HG02981 (cell line): ENCODE results near the gene FXYD1.
"Not testable (repeated sequence)": the region's sequence is repeated elsewhere in the genome, so short reads cannot be mapped to it uniquely, and the experiment has no call there.

Experiments
- ATAC-seq: cut with Tn5 transposase; IDR thresholded peaks from one replicate; pipeline ENCODE4 v1.9.1; 2021; ENCODE audit warnings: mild to moderate bottlenecking, moderate library complexity; ENCODE audit not compliant: unreplicated experiment

FXYD1 gene

GRCh38 chr19:35141837-35142605 is 3.4 kb downstream of the FXYD1 start:
- no peak for ATAC-seq

GRCh38 chr19:35142606-35143230 is 4.1 kb downstream of the FXYD1 start:
- ATAC-seq = no peak

- ATAC-seq = no peak
These were observed 4.6 kb downstream of the FXYD1 start, which contains the start of gene FXYD7 for GRCh38 chr19:35143231-35143715. TSS of gene FXYD7 (plus strand) at chr19:35143255. CDS start at chr19:35143334, 79 bp downstream.

GRCh38 chr19:35143818-35144217 is 5.2 kb downstream of the FXYD1 start:
- ATAC-seq = no peak

- no peak for ATAC-seq
These were observed 5.6 kb downstream of the FXYD1 start for GRCh38 chr19:35144259-35144599.

GRCh38 chr19:35144600-35145436 is 6.2 kb downstream of the FXYD1 start:
- ATAC-seq = no peak

GRCh38 chr19:35146746-35147459 is 8.3 kb downstream of the FXYD1 start:
- no peak for ATAC-seq

GRCh38 chr19:35149463-35149862 is 10.8 kb downstream of the FXYD1 start:
- ATAC-seq = no peak

GRCh38 chr19:35150445-35150844 is 11.8 kb downstream of the FXYD1 start:
- ATAC-seq = no peak

- no peak for ATAC-seq
These were observed 12.8 kb downstream of the FXYD1 start for GRCh38 chr19:35151273-35152065.

GRCh38 chr19:35153129-35153522 is 14.5 kb downstream of the FXYD1 start:
- not testable (repeated sequence) for ATAC-seq

- ATAC-seq = no peak
These were observed 15.3 kb downstream of the FXYD1 start for GRCh38 chr19:35153701-35154524.

- ATAC-seq = no peak
These were observed 16.1 kb downstream of the FXYD1 start, which contains the start of gene FXYD5 for GRCh38 chr19:35154525-35155406. TSS of gene FXYD5 (plus strand) at chr19:35154735. CDS start at chr19:35155551, 816 bp downstream.

- no peak for ATAC-seq
These were observed 16.8 kb downstream of the FXYD1 start for GRCh38 chr19:35155441-35155840.

- ATAC-seq = no peak
These were observed 17.5 kb downstream of the FXYD1 start for GRCh38 chr19:35155981-35156672.

- no peak for ATAC-seq
These were observed 18.0 kb downstream of the FXYD1 start for GRCh38 chr19:35156673-35157014.

- no peak for ATAC-seq
These were observed 18.8 kb downstream of the FXYD1 start for GRCh38 chr19:35157431-35157830.

- no peak for ATAC-seq
These were observed 21.0 kb downstream of the FXYD1 start for GRCh38 chr19:35159606-35160005.
